OCI-M1 (cell line): ENCODE measurements around the gene AGRN.
"Not testable (repeated sequence)": the region's sequence is repeated elsewhere in the genome, so short reads cannot be mapped to it uniquely, and the experiment has no call there.

Experiments
- DNase-seq: peaks from one replicate; lab custom pipeline; 2025; lab: John Stamatoyannopoulos, UW

AGRN gene

GRCh38 chr1:1067284-1067859, 47.5 kb downstream of the AGRN start:
- DNase-seq, result no peak

GRCh38 chr1:1067860-1068516, 48.1 kb downstream of the AGRN start:
- DNase-seq, result no peak

- no peak for DNase-seq
These were observed 48.7 kb downstream of the AGRN start for GRCh38 chr1:1068517-1069055.

GRCh38 chr1:1069056-1069710, 49.3 kb downstream of the AGRN start:
- DNase-seq, result peak; percentile 81

GRCh38 chr1:1069711-1070676, 50.1 kb downstream of the AGRN start:
- DNase-seq, result no peak

- no peak for DNase-seq
These were observed 51.8 kb downstream of the AGRN start for GRCh38 chr1:1071486-1072298.

- DNase-seq, result no peak
These were observed 52.5 kb downstream of the AGRN start for GRCh38 chr1:1072299-1072848.

GRCh38 chr1:1072849-1073742, 53.2 kb downstream of the AGRN start:
- no peak for DNase-seq

- no peak for DNase-seq
These were observed 54.0 kb downstream of the AGRN start, which contains the start of gene RNF223 for GRCh38 chr1:1073743-1074587. Gene RNF223, minus strand, starts transcription at chr1:1074306. Its CDS starts 1,740 bp downstream, at chr1:1072566.

GRCh38 chr1:1074631-1075147, 54.8 kb downstream of the AGRN start:
- DNase-seq, result no peak

- no peak for DNase-seq
These were observed 55.4 kb downstream of the AGRN start for GRCh38 chr1:1075148-1075935.

GRCh38 chr1:1077396-1077795, 57.5 kb downstream of the AGRN start:
- not testable (repeated sequence) for DNase-seq

GRCh38 chr1:1079408-1080121, 59.6 kb downstream of the AGRN start:
- peak; percentile 70 for DNase-seq

GRCh38 chr1:1080122-1080757, 60.3 kb downstream of the AGRN start:
- peak; percentile 58 for DNase-seq

- no peak for DNase-seq
These were observed 61.0 kb downstream of the AGRN start for GRCh38 chr1:1080951-1081310.
